HCT116 (cell line): ENCODE data around the gene ZFAND5. TPM values are rescaled to one million over a fixed set of nuclear protein-coding genes. Genes with fewer than 3 reads are reported as not detected.

Experiments used
- ATAC-seq: fragments of 200-7000 bp; cut with Tn5 transposase; 2 replicates; pipeline ENCODE4 v1.9.1; 2020; ENCODE audit warnings: mild to moderate bottlenecking, moderate library complexity
- BruUV-seq: library from RNA; stranded (reverse); fragments of 400-500 nt; replicated peaks from 2 replicates; lab custom pipeline; 2021; lab: Mats Ljungman, UMichigan
- CTCF ChIA-PET: fragments of 300-600 bp; sonication (Branson Sonifier 250); formaldehyde crosslinking; loops from one replicate; lab custom pipeline; 2021; ENCODE audit warnings: antibody characterized with exemption; lab: Charles Lee
- POLR2A ChIA-PET: fragments of 300-600, 350-600 bp; sonication (Branson Sonifier 250); formaldehyde crosslinking; loops from one replicate; lab custom pipeline; 2021; ENCODE audit warnings: antibody characterized with exemption; lab: Charles Lee
- RAD21 ChIA-PET, 2 experiments: fragments of 300-600 bp; sonication (Branson Sonifier 250); formaldehyde crosslinking; loops; one replicate each; lab custom pipeline; 2023; ENCODE audit warnings: low total read pairs in 2 of 2; ENCODE audit not compliant: uncharacterized antibody in 2 of 2, unreplicated experiment in 2 of 2, low non-redundant PET in 1 of 2; lab: Charles Lee
- DNase-seq: peaks from one replicate; pipeline ENCODE4 v3.0.0-alpha.2; 2010; ENCODE audit warnings: low read depth, low spot score
- H2AFZ ChIP-seq: fragments of 200-600 bp; shearing (Covaris generic), sonication (generic); 2 replicates; pipeline ENCODE4 v1.6.1; 2017; ENCODE audit warnings: low read depth, mixed run types, mixed read lengths, antibody characterized with exemption, low read length; ENCODE audit not compliant: poor library complexity, severe bottlenecking
- H3K27ac ChIP-seq: 2 replicates; pipeline ENCODE4 v1.5.1; 2012; ENCODE audit warnings: low read depth, low read length
- H3K27me3 ChIP-seq: fragments of 200-600 bp; sonication (generic); 2 replicates; pipeline ENCODE4 v1.6.1; 2016; ENCODE audit warnings: mixed run types, low read length, mixed read lengths; ENCODE audit not compliant: insufficient read depth
- H3K36me3 ChIP-seq, 2 experiments: fragments of 200-500 bp in 1 of 2; fragments of 200-600 bp in 1 of 2; sonication (Bioruptor generic) in 1 of 2; sonication (generic) in 1 of 2; 2 replicates each; pipeline versions ENCODE4 v1.5.1 to v1.6.1; 2014 to 2016; ENCODE audit warnings: low read length in 2 of 2, inconsistent platforms in 1 of 2, mixed read lengths in 1 of 2, mixed run types in 1 of 2; ENCODE audit not compliant: insufficient read depth in 2 of 2, control insufficient read depth in 1 of 2
- H3K4me1 ChIP-seq, 2 experiments: fragments of 200-600 bp in 1 of 2; sonication (generic) in 1 of 2; 2 replicates each; pipeline versions ENCODE4 v1.5.1 to v1.6.1; 2012 to 2017; ENCODE audit warnings: low read length in 2 of 2, inconsistent platforms in 1 of 2, mild to moderate bottlenecking in 1 of 2, mixed read lengths in 1 of 2, mixed run types in 1 of 2, moderate library complexity in 1 of 2; ENCODE audit not compliant: insufficient read depth in 2 of 2, control insufficient read depth in 1 of 2
- H3K4me2 ChIP-seq: fragments of 200-600 bp; sonication (generic); 2 replicates; pipeline ENCODE4 v1.6.1; 2017; ENCODE audit warnings: mixed run types, low read length, mixed read lengths
- H3K4me3 ChIP-seq, 2 experiments: fragments of 200-600 bp in 1 of 2; sonication (generic) in 1 of 2; replicated peaks in 1 of 2; 2 replicates each; pipeline ENCODE4 v1.5.1; 2011 to 2016; ENCODE audit warnings: low read length in 2 of 2, control low read depth in 1 of 2, low read depth in 1 of 2, mild to moderate bottlenecking in 1 of 2, mixed read lengths in 1 of 2, mixed run types in 1 of 2
- H3K79me2 ChIP-seq: fragments of 200-600 bp; sonication (generic); 2 replicates; pipeline ENCODE4 v1.6.1; 2017; ENCODE audit warnings: mild to moderate bottlenecking, mixed run types, low read length, moderate library complexity, mixed read lengths; ENCODE audit not compliant: insufficient read depth
- H3K9ac ChIP-seq: fragments of 200-600 bp; sonication (generic); 2 replicates; pipeline ENCODE4 v1.6.1; 2016; ENCODE audit warnings: low read length, mixed read lengths
- H3K9me2 ChIP-seq: fragments of 200-600 bp; sonication (generic), shearing (Covaris generic); 2 replicates; pipeline ENCODE4 v1.6.1; 2017; ENCODE audit warnings: mixed run types, mild to moderate bottlenecking, moderate library complexity; ENCODE audit not compliant: insufficient read depth
- H3K9me3 ChIP-seq, 2 experiments: fragments of 200-500 bp in 1 of 2; fragments of 200-600 bp in 1 of 2; sonication (Bioruptor generic) in 1 of 2; sonication (generic) in 1 of 2; 2 replicates each; pipeline ENCODE4 v1.6.1; 2014 to 2017; ENCODE audit warnings: low read length in 2 of 2, mixed read lengths in 2 of 2, inconsistent platforms in 1 of 2, low read depth in 1 of 2, mild to moderate bottlenecking in 1 of 2, mixed run types in 1 of 2, moderate library complexity in 1 of 2; ENCODE audit not compliant: control insufficient read depth in 1 of 2, insufficient read depth in 1 of 2
- H4K20me1 ChIP-seq: fragments of 200-600 bp; sonication (generic), shearing (Covaris generic); 2 replicates; pipeline ENCODE4 v1.6.1; 2017; ENCODE audit warnings: mixed run types, mild to moderate bottlenecking, moderate library complexity; ENCODE audit not compliant: insufficient read depth
- CBX3 ChIP-seq: IDR thresholded peaks from 2 replicates; pipeline ENCODE4 v1.6.1; 2012; ENCODE audit warnings: low read depth
- CEBPB ChIP-seq: IDR thresholded peaks from 2 replicates; pipeline ENCODE4 v1.6.1; 2012; ENCODE audit warnings: low read depth
- EGR1 ChIP-seq: IDR thresholded peaks from 2 replicates; pipeline ENCODE4 v1.6.1; 2012; ENCODE audit warnings: low read depth
- ELF1 ChIP-seq: IDR thresholded peaks from 2 replicates; pipeline ENCODE4 v1.6.1; 2012; ENCODE audit warnings: low read depth, borderline replicate concordance
- EZH2 ChIP-seq: fragments of 200-600 bp; sonication (generic); IDR thresholded peaks from 2 replicates; pipeline ENCODE4 v1.6.1; 2017; ENCODE audit warnings: antibody characterized with exemption, mixed run types
- FOSL1 ChIP-seq: IDR thresholded peaks from 2 replicates; pipeline ENCODE4 v1.6.1; 2012; ENCODE audit warnings: low read depth
- JUND ChIP-seq: IDR thresholded peaks from 2 replicates; pipeline ENCODE4 v1.6.1; 2012
- SIN3A ChIP-seq: IDR thresholded peaks from 2 replicates; pipeline ENCODE4 v1.6.1; 2012; ENCODE audit warnings: low read depth
- SRF ChIP-seq: IDR thresholded peaks from 2 replicates; pipeline ENCODE4 v1.6.1; 2012; ENCODE audit warnings: low read depth
- TCF7L2 ChIP-seq: IDR thresholded peaks from 2 replicates; pipeline ENCODE4 v1.7.0; 2011; ENCODE audit warnings: borderline replicate concordance, inconsistent platforms; ENCODE audit not compliant: insufficient read depth, insufficient read length; ENCODE audit errors: extremely low read depth
- YY1 ChIP-seq: IDR thresholded peaks from 2 replicates; pipeline ENCODE4 v1.6.1; 2011; ENCODE audit warnings: low read length, low read depth, moderate library complexity, mild to moderate bottlenecking; ENCODE audit not compliant: insufficient replicate concordance; ENCODE audit errors: extremely low read depth
- ZNF274 ChIP-seq: fragments of 200-500 bp; sonication (Bioruptor generic); IDR thresholded peaks from 2 replicates; pipeline ENCODE4 v1.6.1; 2014; ENCODE audit warnings: mild to moderate bottlenecking, low read depth, low read length, inconsistent platforms
- intact Hi-C: fragments of 100-400 bp; cut with micrococcal nuclease; formaldehyde crosslinking; loops from 2 replicates; pipeline ENCODE4 v1.10.0; 2022
- total RNA-seq: library from RNA; stranded (reverse); gene quantifications from one replicate; pipeline ENCODE4 v1.2.1, GENCODE V29; 2021; ENCODE audit not compliant: unreplicated experiment
- TF ChIP-seq, protein P1 (sequence below): IDR thresholded peaks from 2 replicates; pipeline ENCODE4 v1.6.1; 2012
- TF ChIP-seq, protein P2 (sequence below): IDR thresholded peaks from 2 replicates; pipeline ENCODE4 v1.6.1; 2012
- TF ChIP-seq, protein P3 (sequence below): IDR thresholded peaks from 2 replicates; pipeline ENCODE4 v1.6.1; 2012; ENCODE audit warnings: low read depth

The ZFAND5 gene
- total RNA-seq, 1 experiment from 2014 or later: 128 TPM

DNA sequence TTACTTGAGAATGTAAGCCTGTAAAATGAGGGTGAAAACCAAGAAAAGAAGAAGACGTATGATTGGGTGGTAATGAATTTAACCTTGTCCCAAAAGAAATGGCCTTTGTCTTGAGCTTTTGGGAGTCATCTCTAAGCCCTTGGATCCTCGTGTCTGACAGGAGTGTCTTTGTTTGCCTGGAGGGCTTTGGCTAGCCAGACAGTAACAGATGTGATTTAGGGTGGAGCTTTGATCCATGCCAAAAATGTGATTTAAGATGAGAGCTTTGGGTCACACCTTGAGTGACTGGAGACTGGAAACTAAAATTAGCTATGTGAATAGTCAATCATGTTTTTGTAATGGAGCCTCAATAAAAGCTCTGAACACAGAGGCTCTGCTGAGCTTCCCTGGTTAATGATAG, 25.9 kb upstream of the ZFAND5 start:
- intact Hi-C loops: no loop called here
- H3K79me2 ChIP-seq: no peaks in the 10 kb centered on the region
- no peaks in the 10 kb centered on the region for H3K36me3 ChIP-seq
- no peaks in the 10 kb centered on the region for H3K4me1 ChIP-seq
- H3K9me2 ChIP-seq: no peaks in the 10 kb centered on the region
- H3K9me3 ChIP-seq: no peaks in the 10 kb centered on the region
- RAD21 ChIA-PET: no interaction called here
- no peak for DNase-seq
- H3K4me2 ChIP-seq: no peak overlapping the region
- TF ChIP-seq SRF: no peak
- no peak for TF ChIP-seq CBX3
- TF ChIP-seq, protein P1, sequence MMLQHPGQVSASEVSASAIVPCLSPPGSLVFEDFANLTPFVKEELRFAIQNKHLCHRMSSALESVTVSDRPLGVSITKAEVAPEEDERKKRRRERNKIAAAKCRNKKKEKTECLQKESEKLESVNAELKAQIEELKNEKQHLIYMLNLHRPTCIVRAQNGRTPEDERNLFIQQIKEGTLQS: no peak
- TF ChIP-seq, all 23 proteins: peak for 0
- no peaks in the 10 kb centered on the region for H3K27me3 ChIP-seq
- CTCF ChIA-PET: no interaction called here
- no TSS peak for BruUV-seq
- no peak overlapping the region for H3K27ac ChIP-seq
- H3K4me3 ChIP-seq: no peak overlapping the region
- no peak overlapping the region for H2AFZ ChIP-seq
- H3K9ac ChIP-seq: no peak overlapping the region
- no peak for ATAC-seq
- no peaks in the 10 kb centered on the region for H4K20me1 ChIP-seq
- POLR2A ChIA-PET: interaction anchor here (1.1 kb wide), 1 partner anchor 26 kb away, joined by 5 read pairs; the partner anchor contains the start of gene ZFAND5

DNA sequence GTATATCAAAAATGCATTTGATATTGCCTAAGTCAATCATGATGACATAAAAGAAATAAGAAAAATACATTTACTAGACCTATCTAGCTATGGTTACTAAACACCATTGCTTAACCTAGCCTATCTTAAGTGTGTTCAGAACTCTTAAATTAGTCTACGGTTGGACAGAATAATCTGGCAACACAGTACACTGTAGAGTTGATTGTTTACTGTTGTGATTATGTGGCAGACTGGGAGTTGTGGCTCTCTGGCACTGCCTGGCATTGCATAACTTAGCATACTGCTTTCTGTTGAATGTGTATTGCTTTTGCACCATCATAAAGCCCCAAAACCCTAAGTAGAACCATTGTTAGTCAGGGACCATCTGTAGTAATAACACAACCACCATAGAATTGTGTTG, 21.2 kb upstream of the ZFAND5 start:
- ChIA-PET CTCF (no interaction called here), POLR2A (no interaction called here), RAD21 (no interaction called here)
- ATAC-seq (no peak), DNase-seq (no peak)
- no peaks in the 10 kb centered on the region for H3K9me2 ChIP-seq
- no peaks in the 10 kb centered on the region for H4K20me1 ChIP-seq
- H3K4me1 ChIP-seq: peaks cover 0 to 7% of the 10 kb centered on the region in 2 experiments; a peak in 1 of 4 replicates
- no peaks in the 10 kb centered on the region for H3K9me3 ChIP-seq
- H3K27me3 ChIP-seq: no peaks in the 10 kb centered on the region
- no peaks in the 10 kb centered on the region for H3K79me2 ChIP-seq
- no peak overlapping the region for H3K4me2 ChIP-seq
- H3K4me3 ChIP-seq: no peak overlapping the region
- no peak overlapping the region for H3K27ac ChIP-seq
- H3K9ac ChIP-seq: no peak overlapping the region
- no peaks in the 10 kb centered on the region for H3K36me3 ChIP-seq
- intact Hi-C loops: no loop called here
- no TSS peak for BruUV-seq
- H2AFZ ChIP-seq: no peak overlapping the region
- TF ChIP-seq SIN3A: no peak
- TF ChIP-seq, protein P2, sequence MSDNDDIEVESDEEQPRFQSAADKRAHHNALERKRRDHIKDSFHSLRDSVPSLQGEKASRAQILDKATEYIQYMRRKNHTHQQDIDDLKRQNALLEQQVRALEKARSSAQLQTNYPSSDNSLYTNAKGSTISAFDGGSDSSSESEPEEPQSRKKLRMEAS: no peak
- no peak for TF ChIP-seq YY1
- no peak for TF ChIP-seq JUND
- TF ChIP-seq FOSL1: no peak
- no peak for TF ChIP-seq CBX3
- TF ChIP-seq EZH2: no peak
- no peak for TF ChIP-seq TCF7L2
- TF ChIP-seq ELF1: no peak
- no peak for TF ChIP-seq CEBPB
- TF ChIP-seq ZNF274: no peak
- no peak for TF ChIP-seq EGR1
- TF ChIP-seq, protein P1: no peak
- TF ChIP-seq, protein P3, sequence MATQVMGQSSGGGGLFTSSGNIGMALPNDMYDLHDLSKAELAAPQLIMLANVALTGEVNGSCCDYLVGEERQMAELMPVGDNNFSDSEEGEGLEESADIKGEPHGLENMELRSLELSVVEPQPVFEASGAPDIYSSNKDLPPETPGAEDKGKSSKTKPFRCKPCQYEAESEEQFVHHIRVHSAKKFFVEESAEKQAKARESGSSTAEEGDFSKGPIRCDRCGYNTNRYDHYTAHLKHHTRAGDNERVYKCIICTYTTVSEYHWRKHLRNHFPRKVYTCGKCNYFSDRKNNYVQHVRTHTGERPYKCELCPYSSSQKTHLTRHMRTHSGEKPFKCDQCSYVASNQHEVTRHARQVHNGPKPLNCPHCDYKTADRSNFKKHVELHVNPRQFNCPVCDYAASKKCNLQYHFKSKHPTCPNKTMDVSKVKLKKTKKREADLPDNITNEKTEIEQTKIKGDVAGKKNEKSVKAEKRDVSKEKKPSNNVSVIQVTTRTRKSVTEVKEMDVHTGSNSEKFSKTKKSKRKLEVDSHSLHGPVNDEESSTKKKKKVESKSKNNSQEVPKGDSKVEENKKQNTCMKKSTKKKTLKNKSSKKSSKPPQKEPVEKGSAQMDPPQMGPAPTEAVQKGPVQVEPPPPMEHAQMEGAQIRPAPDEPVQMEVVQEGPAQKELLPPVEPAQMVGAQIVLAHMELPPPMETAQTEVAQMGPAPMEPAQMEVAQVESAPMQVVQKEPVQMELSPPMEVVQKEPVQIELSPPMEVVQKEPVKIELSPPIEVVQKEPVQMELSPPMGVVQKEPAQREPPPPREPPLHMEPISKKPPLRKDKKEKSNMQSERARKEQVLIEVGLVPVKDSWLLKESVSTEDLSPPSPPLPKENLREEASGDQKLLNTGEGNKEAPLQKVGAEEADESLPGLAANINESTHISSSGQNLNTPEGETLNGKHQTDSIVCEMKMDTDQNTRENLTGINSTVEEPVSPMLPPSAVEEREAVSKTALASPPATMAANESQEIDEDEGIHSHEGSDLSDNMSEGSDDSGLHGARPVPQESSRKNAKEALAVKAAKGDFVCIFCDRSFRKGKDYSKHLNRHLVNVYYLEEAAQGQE: no peak
